HepG2 (cell line): Measurements from ENCODE around the gene GSAP.

Experiments
- POLR2A ChIP-seq, 2 experiments: IDR thresholded peaks; 2 replicates each; pipeline ENCODE4 v1.6.1; 2011; ENCODE audit warnings: low read depth in 2 of 2, low read length in 2 of 2, mild to moderate bottlenecking in 1 of 2, moderate library complexity in 1 of 2; ENCODE audit not compliant: insufficient read depth in 1 of 2
- REST ChIP-seq, 2 experiments: IDR thresholded peaks; 2 replicates each; pipeline ENCODE4 v1.6.1; 2011 to 2012; ENCODE audit warnings: low read length in 2 of 2, borderline replicate concordance in 1 of 2, low read depth in 1 of 2, mild to moderate bottlenecking in 1 of 2, moderate library complexity in 1 of 2

DNA sequence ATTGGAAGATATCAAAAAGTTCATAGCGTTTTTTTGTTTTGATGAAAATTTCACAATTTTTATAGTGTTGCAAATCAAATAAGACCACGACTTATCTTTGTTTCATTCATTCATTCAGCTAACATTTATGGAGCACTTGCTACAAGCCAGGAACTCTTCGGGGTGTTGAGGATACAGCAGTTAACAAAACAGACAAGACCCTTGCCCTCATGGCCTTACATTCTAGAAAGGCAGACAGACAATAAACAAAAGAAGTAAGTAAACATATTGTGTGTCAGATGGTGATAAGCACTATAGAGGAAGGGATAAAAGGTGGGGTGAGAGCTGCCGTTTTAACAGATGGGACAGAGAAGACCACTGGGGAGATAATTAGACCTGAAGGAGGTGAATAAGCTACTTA, 41.6 kb upstream of the GSAP start:
- no peak for TF ChIP-seq REST (IDR thresholded peaks at IDR 0.05; ENCODE audit: borderline replicate concordance in 1 of 2, low read depth in 1 of 2, low read length in 2 of 2)
- TF ChIP-seq POLR2A (IDR thresholded peaks at IDR 0.05; ENCODE audit: insufficient read depth in 1 of 2, low read depth in 2 of 2, low read length in 2 of 2) = no peak
